GM23338 (cell line): ENCODE data around the gene CPNE7.

Source experiments
- CREB1 ChIP-seq: fragments of 250-450 bp; sonication (Bioruptor Pico); IDR thresholded peaks from 2 replicates; pipeline ENCODE4 v1.5.0; 2020; ENCODE audit warnings: low read depth, mild to moderate bottlenecking, moderate library complexity
- EZH2 ChIP-seq: fragments of 200-600 bp; sonication (generic); IDR thresholded peaks from one replicate; pipeline ENCODE4 v1.8.0; 2017; ENCODE audit warnings: antibody characterized with exemption, mild to moderate bottlenecking, low read depth; ENCODE audit not compliant: unreplicated experiment
- JUNB ChIP-seq: IDR thresholded peaks from one replicate; pipeline ENCODE4 v1.6.1; 2016; ENCODE audit warnings: antibody characterized with exemption; ENCODE audit not compliant: unreplicated experiment
- POLR2AphosphoS5 ChIP-seq: IDR thresholded peaks from 2 replicates; pipeline ENCODE4 v1.6.1; 2016; ENCODE audit warnings: antibody characterized with exemption, low read depth
- REST ChIP-seq: IDR thresholded peaks from one replicate; pipeline ENCODE4 v1.6.1; 2018; ENCODE audit warnings: antibody characterized with exemption; ENCODE audit not compliant: unreplicated experiment
- TF ChIP-seq, protein P1 (sequence below), 2 experiments: fragments of 200-600 bp in 1 of 2; sonication (generic) in 1 of 2; conservative IDR thresholded peaks; 2 replicates each; pipeline versions ENCODE4 v1.5.1 to v1.6.1; 2016 to 2017; ENCODE audit warnings: antibody characterized with exemption in 2 of 2, low read depth in 2 of 2, mild to moderate bottlenecking in 2 of 2, moderate library complexity in 1 of 2

DNA sequence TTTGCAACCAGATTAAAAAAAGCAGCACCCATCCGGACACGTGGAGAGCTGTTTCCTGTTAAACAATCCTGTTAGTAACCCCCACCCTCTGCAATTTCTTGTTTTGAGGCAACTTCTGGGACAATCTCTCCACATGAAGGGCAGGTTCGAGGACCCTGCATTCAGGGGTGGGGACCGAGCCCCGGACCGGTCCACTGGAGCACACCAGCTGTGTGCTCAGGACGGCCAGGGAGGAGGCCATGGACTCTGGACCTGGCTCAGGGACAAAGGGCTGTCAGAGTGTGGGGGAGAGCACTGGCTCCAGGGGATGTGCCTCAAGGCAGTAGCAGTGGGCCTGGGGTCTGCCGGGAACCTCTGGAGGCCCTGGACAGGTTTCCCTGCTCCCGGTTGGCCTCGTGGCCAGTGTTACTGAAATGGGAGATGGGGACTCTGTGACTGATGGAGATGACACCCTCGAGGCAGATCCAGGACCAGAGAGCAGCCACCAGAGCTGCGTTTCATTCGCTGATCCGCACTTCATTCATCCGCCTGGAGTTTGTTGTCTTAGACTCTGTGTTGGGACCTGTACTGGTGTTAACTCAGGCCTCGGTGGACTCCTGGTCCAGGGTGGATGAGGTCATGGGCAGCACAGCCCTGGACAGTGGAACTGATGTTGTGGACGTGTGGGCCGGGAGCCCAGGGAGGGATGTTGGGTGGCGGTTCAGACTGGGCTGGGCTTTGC lies 2.9 kb upstream of the CPNE7 start:
- TF ChIP-seq, protein P1, sequence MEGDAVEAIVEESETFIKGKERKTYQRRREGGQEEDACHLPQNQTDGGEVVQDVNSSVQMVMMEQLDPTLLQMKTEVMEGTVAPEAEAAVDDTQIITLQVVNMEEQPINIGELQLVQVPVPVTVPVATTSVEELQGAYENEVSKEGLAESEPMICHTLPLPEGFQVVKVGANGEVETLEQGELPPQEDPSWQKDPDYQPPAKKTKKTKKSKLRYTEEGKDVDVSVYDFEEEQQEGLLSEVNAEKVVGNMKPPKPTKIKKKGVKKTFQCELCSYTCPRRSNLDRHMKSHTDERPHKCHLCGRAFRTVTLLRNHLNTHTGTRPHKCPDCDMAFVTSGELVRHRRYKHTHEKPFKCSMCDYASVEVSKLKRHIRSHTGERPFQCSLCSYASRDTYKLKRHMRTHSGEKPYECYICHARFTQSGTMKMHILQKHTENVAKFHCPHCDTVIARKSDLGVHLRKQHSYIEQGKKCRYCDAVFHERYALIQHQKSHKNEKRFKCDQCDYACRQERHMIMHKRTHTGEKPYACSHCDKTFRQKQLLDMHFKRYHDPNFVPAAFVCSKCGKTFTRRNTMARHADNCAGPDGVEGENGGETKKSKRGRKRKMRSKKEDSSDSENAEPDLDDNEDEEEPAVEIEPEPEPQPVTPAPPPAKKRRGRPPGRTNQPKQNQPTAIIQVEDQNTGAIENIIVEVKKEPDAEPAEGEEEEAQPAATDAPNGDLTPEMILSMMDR (conservative IDR thresholded peaks at IDR 0.05; ENCODE audit: low read depth in 2 of 2) = no peak
- TF ChIP-seq REST (no peak), CREB1 (CRISPR knock-in tag) (no peak), JUNB (no peak), EZH2 (no peak), POLR2AphosphoS5 (no peak)
